HCT116 (cell line): Measurements from ENCODE around the gene PON3. TPM values are rescaled to one million over a fixed set of nuclear protein-coding genes. Genes with fewer than 3 reads are reported as not detected.

Source experiments
- ATAC-seq: fragments of 200-7000 bp; cut with Tn5 transposase; 2 replicates; pipeline ENCODE4 v1.9.1; 2020; ENCODE audit warnings: mild to moderate bottlenecking, moderate library complexity
- BruUV-seq: library from RNA; stranded (reverse); fragments of 400-500 nt; replicated peaks from 2 replicates; lab custom pipeline; 2021; lab: Mats Ljungman, UMichigan
- CTCF ChIA-PET: fragments of 300-600 bp; sonication (Branson Sonifier 250); formaldehyde crosslinking; loops from one replicate; lab custom pipeline; 2021; ENCODE audit warnings: antibody characterized with exemption; lab: Charles Lee
- POLR2A ChIA-PET: fragments of 300-600, 350-600 bp; sonication (Branson Sonifier 250); formaldehyde crosslinking; loops from one replicate; lab custom pipeline; 2021; ENCODE audit warnings: antibody characterized with exemption; lab: Charles Lee
- RAD21 ChIA-PET, 2 experiments: fragments of 300-600 bp; sonication (Branson Sonifier 250); formaldehyde crosslinking; loops; one replicate each; lab custom pipeline; 2023; ENCODE audit warnings: low total read pairs in 2 of 2; ENCODE audit not compliant: uncharacterized antibody in 2 of 2, unreplicated experiment in 2 of 2, low non-redundant PET in 1 of 2; lab: Charles Lee
- DNase-seq: peaks from one replicate; pipeline ENCODE4 v3.0.0-alpha.2; 2010; ENCODE audit warnings: low read depth, low spot score
- H2AFZ ChIP-seq: fragments of 200-600 bp; shearing (Covaris generic), sonication (generic); 2 replicates; pipeline ENCODE4 v1.6.1; 2017; ENCODE audit warnings: low read depth, mixed run types, mixed read lengths, antibody characterized with exemption, low read length; ENCODE audit not compliant: poor library complexity, severe bottlenecking
- H3K27ac ChIP-seq: 2 replicates; pipeline ENCODE4 v1.5.1; 2012; ENCODE audit warnings: low read depth, low read length
- H3K27me3 ChIP-seq: fragments of 200-600 bp; sonication (generic); 2 replicates; pipeline ENCODE4 v1.6.1; 2016; ENCODE audit warnings: mixed run types, low read length, mixed read lengths; ENCODE audit not compliant: insufficient read depth
- H3K36me3 ChIP-seq, 2 experiments: fragments of 200-500 bp in 1 of 2; fragments of 200-600 bp in 1 of 2; sonication (Bioruptor generic) in 1 of 2; sonication (generic) in 1 of 2; 2 replicates each; pipeline versions ENCODE4 v1.5.1 to v1.6.1; 2014 to 2016; ENCODE audit warnings: low read length in 2 of 2, inconsistent platforms in 1 of 2, mixed read lengths in 1 of 2, mixed run types in 1 of 2; ENCODE audit not compliant: insufficient read depth in 2 of 2, control insufficient read depth in 1 of 2
- H3K4me1 ChIP-seq, 2 experiments: fragments of 200-600 bp in 1 of 2; sonication (generic) in 1 of 2; 2 replicates each; pipeline versions ENCODE4 v1.5.1 to v1.6.1; 2012 to 2017; ENCODE audit warnings: low read length in 2 of 2, inconsistent platforms in 1 of 2, mild to moderate bottlenecking in 1 of 2, mixed read lengths in 1 of 2, mixed run types in 1 of 2, moderate library complexity in 1 of 2; ENCODE audit not compliant: insufficient read depth in 2 of 2, control insufficient read depth in 1 of 2
- H3K4me2 ChIP-seq: fragments of 200-600 bp; sonication (generic); 2 replicates; pipeline ENCODE4 v1.6.1; 2017; ENCODE audit warnings: mixed run types, low read length, mixed read lengths
- H3K4me3 ChIP-seq, 2 experiments: fragments of 200-600 bp in 1 of 2; sonication (generic) in 1 of 2; replicated peaks in 1 of 2; 2 replicates each; pipeline ENCODE4 v1.5.1; 2011 to 2016; ENCODE audit warnings: low read length in 2 of 2, control low read depth in 1 of 2, low read depth in 1 of 2, mild to moderate bottlenecking in 1 of 2, mixed read lengths in 1 of 2, mixed run types in 1 of 2
- H3K79me2 ChIP-seq: fragments of 200-600 bp; sonication (generic); 2 replicates; pipeline ENCODE4 v1.6.1; 2017; ENCODE audit warnings: mild to moderate bottlenecking, mixed run types, low read length, moderate library complexity, mixed read lengths; ENCODE audit not compliant: insufficient read depth
- H3K9ac ChIP-seq: fragments of 200-600 bp; sonication (generic); 2 replicates; pipeline ENCODE4 v1.6.1; 2016; ENCODE audit warnings: low read length, mixed read lengths
- H3K9me2 ChIP-seq: fragments of 200-600 bp; sonication (generic), shearing (Covaris generic); 2 replicates; pipeline ENCODE4 v1.6.1; 2017; ENCODE audit warnings: mixed run types, mild to moderate bottlenecking, moderate library complexity; ENCODE audit not compliant: insufficient read depth
- H3K9me3 ChIP-seq, 2 experiments: fragments of 200-500 bp in 1 of 2; fragments of 200-600 bp in 1 of 2; sonication (Bioruptor generic) in 1 of 2; sonication (generic) in 1 of 2; 2 replicates each; pipeline ENCODE4 v1.6.1; 2014 to 2017; ENCODE audit warnings: low read length in 2 of 2, mixed read lengths in 2 of 2, inconsistent platforms in 1 of 2, low read depth in 1 of 2, mild to moderate bottlenecking in 1 of 2, mixed run types in 1 of 2, moderate library complexity in 1 of 2; ENCODE audit not compliant: control insufficient read depth in 1 of 2, insufficient read depth in 1 of 2
- H4K20me1 ChIP-seq: fragments of 200-600 bp; sonication (generic), shearing (Covaris generic); 2 replicates; pipeline ENCODE4 v1.6.1; 2017; ENCODE audit warnings: mixed run types, mild to moderate bottlenecking, moderate library complexity; ENCODE audit not compliant: insufficient read depth
- EGR1 ChIP-seq: IDR thresholded peaks from 2 replicates; pipeline ENCODE4 v1.6.1; 2012; ENCODE audit warnings: low read depth
- ELF1 ChIP-seq: IDR thresholded peaks from 2 replicates; pipeline ENCODE4 v1.6.1; 2012; ENCODE audit warnings: low read depth, borderline replicate concordance
- RAD21 ChIP-seq: IDR thresholded peaks from 2 replicates; pipeline ENCODE4 v1.6.1; 2012; ENCODE audit warnings: low read depth, mild to moderate bottlenecking
- SP1 ChIP-seq: IDR thresholded peaks from 2 replicates; pipeline ENCODE4 v1.6.1; 2012; ENCODE audit warnings: low read depth
- TCF7L2 ChIP-seq: IDR thresholded peaks from 2 replicates; pipeline ENCODE4 v1.7.0; 2011; ENCODE audit warnings: borderline replicate concordance, inconsistent platforms; ENCODE audit not compliant: insufficient read depth, insufficient read length; ENCODE audit errors: extremely low read depth
- ZBTB33 ChIP-seq: IDR thresholded peaks from 2 replicates; pipeline ENCODE4 v1.6.1; 2011; ENCODE audit warnings: mild to moderate bottlenecking, low read length, moderate library complexity; ENCODE audit not compliant: insufficient replicate concordance; ENCODE audit errors: extremely low read depth
- intact Hi-C: fragments of 100-400 bp; cut with micrococcal nuclease; formaldehyde crosslinking; loops from 2 replicates; pipeline ENCODE4 v1.10.0; 2022
- total RNA-seq: library from RNA; stranded (reverse); gene quantifications from one replicate; pipeline ENCODE4 v1.2.1, GENCODE V29; 2021; ENCODE audit not compliant: unreplicated experiment

PON3 gene
- total RNA-seq, 1 experiment from 2014 or later: 2.6 TPM

GRCh38 chr7:95425694-95426093, 29.5 kb upstream of the PON3 start:
- H3K9ac ChIP-seq: no peak overlapping the region
- ChIA-PET POLR2A (no interaction called here), RAD21 (no interaction called here), CTCF (no interaction called here)
- H3K27me3 ChIP-seq: no peaks in the 10 kb centered on the region
- no peak overlapping the region for H3K4me2 ChIP-seq
- no TSS peak for BruUV-seq
- H3K4me1 ChIP-seq: peaks cover 4 to 5% of the 10 kb centered on the region in 2 experiments; a peak in 2 of 4 replicates
- ATAC-seq (no peak), DNase-seq (no peak)
- H3K27ac ChIP-seq: no peak overlapping the region
- no peak overlapping the region for H3K4me3 ChIP-seq
- no peaks in the 10 kb centered on the region for H3K9me3 ChIP-seq
- no peaks in the 10 kb centered on the region for H3K36me3 ChIP-seq
- no peaks in the 10 kb centered on the region for H4K20me1 ChIP-seq
- no peak for TF ChIP-seq RAD21
- H3K79me2 ChIP-seq: peaks cover 4% of the 10 kb centered on the region; the same call in 1 of the 2 replicates
- no peak overlapping the region for H2AFZ ChIP-seq
- no peaks in the 10 kb centered on the region for H3K9me2 ChIP-seq
- intact Hi-C loops: no loop called here

DNA sequence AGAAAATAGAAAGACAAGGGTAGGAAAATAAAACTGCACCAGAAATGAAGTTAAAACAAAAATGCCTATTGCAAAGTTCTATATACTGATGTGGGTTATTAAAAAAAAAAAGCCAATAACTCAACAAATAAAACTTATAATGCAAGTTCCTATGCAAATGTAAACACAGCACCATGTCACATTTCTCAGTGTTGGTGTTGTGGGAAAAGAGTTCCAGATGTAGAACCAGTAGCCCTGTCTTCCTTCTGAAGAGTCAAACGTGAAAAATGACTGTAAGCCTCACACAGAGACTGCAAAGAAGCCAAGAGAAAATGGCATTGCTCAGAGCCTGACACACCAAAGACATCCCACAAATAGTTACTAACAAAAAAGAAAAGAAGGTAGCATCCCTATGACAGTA, 28.5 kb upstream of the PON3 start:
- Histone ChIP-seq H3K36me3 (no peaks in the 10 kb centered on the region), H3K9me2 (no peaks in the 10 kb centered on the region), H3K4me3 (no peak overlapping the region), H3K9me3 (no peaks in the 10 kb centered on the region), H3K4me1 (peaks cover 4 to 5% of the 10 kb centered on the region in 2 experiments; a peak in 2 of 4 replicates), H4K20me1 (no peaks in the 10 kb centered on the region), H3K4me2 (no peak overlapping the region), H3K27ac (no peak overlapping the region), H3K9ac (no peak overlapping the region), H3K79me2 (peaks cover 4% of the 10 kb centered on the region; the same call in 1 of the 2 replicates), H2AFZ (no peak overlapping the region), H3K27me3 (no peaks in the 10 kb centered on the region)
- ATAC-seq: no peak
- RAD21 ChIA-PET: no interaction called here
- CTCF ChIA-PET: no interaction called here
- no peak for DNase-seq
- intact Hi-C loops: no loop called here
- TF ChIP-seq ELF1 (no peak), SP1 (no peak), EGR1 (no peak), TCF7L2 (no peak), ZBTB33 (no peak)
- POLR2A ChIA-PET: no interaction called here
- BruUV-seq: no TSS peak
